AG10803 (cell line): ENCODE data around the gene LCTL.

Source experiments
- DNase-seq: peaks from one replicate; pipeline ENCODE4 v3.0.0; 2010; ENCODE audit warnings: low read depth
- H3K4me3 ChIP-seq: 2 replicates; pipeline ENCODE4 v1.5.1; 2011; ENCODE audit warnings: mild to moderate bottlenecking, low read length, control low read depth
- TF ChIP-seq, protein P1 (sequence below): conservative IDR thresholded peaks from 2 replicates; pipeline ENCODE4 v1.5.1; 2011; ENCODE audit warnings: mild to moderate bottlenecking, low read length, control low read depth, inconsistent platforms

The LCTL gene

DNA sequence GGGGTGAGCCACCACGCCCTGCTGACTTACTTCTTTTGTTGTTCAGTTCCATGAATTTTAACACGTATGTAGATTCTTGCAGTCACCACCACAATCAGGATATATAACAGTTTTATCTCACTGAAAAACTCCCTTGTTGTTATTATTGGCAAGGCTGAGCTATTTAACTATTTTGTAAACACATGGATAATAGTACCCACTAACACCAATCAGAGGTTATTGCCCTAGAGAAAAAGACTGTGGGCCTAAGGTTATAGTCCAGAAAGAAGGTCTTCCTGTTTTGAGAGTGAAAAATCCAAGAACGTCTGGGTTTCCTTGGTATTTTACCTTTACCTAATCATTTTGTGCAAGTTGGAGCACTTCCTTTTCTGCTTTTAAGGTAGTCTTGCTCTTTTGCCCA lies 51.2 kb downstream of the LCTL start:
- DNase-seq = no peak
- TF ChIP-seq, protein P1, sequence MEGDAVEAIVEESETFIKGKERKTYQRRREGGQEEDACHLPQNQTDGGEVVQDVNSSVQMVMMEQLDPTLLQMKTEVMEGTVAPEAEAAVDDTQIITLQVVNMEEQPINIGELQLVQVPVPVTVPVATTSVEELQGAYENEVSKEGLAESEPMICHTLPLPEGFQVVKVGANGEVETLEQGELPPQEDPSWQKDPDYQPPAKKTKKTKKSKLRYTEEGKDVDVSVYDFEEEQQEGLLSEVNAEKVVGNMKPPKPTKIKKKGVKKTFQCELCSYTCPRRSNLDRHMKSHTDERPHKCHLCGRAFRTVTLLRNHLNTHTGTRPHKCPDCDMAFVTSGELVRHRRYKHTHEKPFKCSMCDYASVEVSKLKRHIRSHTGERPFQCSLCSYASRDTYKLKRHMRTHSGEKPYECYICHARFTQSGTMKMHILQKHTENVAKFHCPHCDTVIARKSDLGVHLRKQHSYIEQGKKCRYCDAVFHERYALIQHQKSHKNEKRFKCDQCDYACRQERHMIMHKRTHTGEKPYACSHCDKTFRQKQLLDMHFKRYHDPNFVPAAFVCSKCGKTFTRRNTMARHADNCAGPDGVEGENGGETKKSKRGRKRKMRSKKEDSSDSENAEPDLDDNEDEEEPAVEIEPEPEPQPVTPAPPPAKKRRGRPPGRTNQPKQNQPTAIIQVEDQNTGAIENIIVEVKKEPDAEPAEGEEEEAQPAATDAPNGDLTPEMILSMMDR = no peak
- no peak overlapping the region for H3K4me3 ChIP-seq

DNA sequence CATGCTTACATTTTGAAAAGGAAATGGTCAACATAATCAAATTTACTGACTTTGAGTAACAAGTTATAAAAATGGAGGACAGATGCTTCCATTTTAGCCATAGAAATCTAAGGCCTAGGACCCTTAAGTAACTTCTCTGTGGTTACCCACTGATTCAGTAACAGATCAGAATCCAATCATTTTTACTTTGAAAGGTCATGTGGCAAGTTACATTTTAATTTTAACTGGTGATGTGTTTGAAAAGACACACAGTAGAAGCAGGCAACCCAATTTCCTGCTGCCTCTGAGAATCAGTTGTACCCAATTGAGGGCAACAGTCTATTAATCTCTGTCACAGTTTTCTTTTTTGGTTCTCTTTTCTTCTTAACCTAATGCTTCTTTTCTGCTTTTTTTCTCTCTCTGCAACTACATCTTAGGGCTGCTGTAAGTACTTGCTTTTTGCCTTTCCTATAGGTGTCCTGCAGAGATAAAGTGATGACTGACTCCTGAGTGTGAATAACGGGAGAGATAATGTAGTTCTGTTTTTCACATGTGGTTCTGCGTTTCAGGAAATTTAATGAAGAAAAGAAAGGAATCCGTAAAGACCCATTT lies 57.4 kb downstream of the LCTL start:
- DNase-seq = no peak
- no peak overlapping the region for H3K4me3 ChIP-seq
- TF ChIP-seq, protein P1 = no peak

DNA sequence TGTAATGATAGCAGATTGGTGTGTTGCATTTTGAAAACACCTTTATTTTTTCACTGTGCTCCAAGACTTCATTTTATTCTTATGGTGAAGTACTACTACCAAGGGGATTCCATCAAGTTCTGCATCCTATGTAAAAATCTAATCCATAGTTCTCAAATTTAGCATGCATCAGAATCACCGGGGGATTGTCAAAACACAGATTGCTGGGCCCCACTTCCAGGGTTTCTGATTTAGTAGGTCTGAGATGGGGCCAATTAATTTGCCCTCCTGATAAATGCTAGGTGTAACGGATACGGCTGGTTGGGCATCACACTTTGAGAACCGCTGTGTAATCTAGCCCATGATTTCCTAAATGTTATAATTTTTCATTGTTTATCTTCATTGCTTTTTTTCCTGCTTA lies 60.0 kb downstream of the LCTL start:
- no peak for DNase-seq
- H3K4me3 ChIP-seq = peak overlapping the region; percentile 98
- TF ChIP-seq, protein P1 = no peak

DNA sequence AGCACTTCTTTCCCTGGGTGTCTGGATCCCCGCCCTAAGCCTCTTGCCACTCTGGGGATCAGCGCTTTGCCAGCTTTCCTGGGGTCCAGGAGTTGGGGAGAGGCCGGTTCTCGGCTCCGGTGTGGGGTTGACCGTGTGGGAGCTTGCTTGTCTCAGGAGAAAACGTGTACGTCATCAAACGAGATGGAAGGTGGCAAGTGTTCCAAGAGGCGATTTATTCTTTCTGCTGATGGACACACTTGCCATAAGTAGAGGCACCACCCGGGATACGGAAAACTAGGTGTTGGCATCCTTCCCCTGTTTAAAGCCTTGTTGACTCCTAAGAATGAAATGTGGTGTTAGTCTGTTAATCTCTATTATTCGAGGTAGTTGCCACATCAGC lies 60.4 kb downstream of the LCTL start:
- peak; percentile 31 for DNase-seq
- H3K4me3 ChIP-seq = peak overlapping the region; percentile 98
- TF ChIP-seq, protein P1 = no peak

DNA sequence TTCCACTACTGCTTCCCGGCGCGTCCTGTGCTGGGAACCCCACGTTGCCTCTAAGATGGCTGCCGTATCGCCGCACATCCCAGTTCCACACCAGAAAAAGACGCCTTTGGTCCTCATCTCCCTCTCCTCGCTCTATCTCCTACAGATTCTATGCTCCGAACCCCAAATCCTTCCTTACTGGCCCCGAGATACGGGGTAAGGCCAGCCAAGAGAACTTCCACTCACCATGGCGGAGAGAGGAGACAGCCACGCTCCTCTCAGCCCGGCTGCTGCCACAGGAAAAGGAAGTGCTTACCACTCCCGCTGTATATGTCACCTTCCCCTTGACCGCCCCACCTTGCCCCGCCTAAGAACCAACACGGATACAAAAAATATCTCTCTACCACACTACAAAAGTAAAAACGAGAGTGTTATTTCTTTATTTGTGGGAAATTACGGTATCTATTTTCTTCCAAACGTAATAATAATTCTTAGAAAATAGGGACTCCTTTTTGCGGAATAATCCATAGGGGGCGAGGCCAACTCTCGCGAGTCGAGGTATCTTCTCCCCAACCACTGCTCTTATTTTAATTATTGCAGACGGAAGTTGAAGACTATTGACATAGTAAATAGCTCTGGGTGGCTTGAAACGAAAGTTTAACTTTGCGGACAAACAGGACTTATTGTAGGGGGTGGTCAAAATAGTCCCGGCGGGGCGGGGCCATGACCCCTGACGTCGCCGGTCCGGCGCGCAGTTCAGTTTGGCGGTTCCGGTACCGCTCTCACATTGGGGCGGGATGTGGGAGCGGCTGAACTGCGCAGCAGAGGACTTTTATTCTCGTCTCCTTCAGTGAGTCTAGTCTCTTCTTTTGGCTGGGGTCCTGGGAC lies 61.0 kb downstream of the LCTL start, which contains the start of the genes RPL4 and ZWILCH:
TSS of gene RPL4 (minus strand) at position 293 of the 867 bp plus-strand sequence. CDS start at position 228, 65 bp downstream.
TSS of gene ZWILCH (plus strand) at position 764 of the 867 bp plus-strand sequence. CDS start at position 777, 13 bp downstream.
- peak within 1 kb of the TSS; percentile 98 for H3K4me3 ChIP-seq
- peak; percentile 93 for DNase-seq
- TF ChIP-seq, protein P1 = no peak

DNA sequence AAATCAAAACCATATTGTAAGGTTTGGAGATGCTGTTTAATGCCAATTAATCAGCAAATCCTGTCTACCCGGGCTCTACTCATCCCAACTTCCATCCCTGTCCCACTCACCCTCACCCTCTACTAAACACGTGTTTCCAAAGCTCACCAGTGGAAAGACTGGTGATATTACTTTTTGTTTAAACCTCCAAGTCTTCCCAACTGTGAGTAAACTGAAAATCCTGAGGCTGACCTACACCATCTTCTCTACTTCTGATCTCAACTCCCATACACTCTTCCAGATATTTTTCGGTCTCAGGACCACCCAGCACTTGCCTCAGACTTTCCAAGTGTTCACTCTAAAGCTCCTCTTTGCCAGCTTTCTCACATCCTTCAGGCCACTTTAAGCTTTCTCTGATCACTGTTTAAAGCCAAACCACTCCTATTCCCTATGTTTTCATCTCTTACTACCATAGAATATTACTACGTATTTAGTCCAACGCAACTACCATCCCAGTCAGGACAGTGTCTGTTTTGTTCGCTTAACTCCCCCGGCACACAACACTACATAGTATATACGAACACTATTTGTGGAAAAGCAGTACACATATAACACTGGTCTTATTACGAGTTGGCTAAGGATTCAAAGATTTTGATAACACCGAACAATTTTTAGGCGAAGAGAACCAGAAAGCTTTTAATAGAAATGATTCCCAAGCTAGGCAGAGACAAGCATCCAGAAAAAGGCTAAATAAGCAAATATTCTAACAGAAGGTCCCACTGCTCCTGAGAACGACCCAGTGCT lies 61.8 kb downstream of the LCTL start:
- DNase-seq = no peak
- TF ChIP-seq, protein P1 = no peak
- peak overlapping the region; percentile 98 for H3K4me3 ChIP-seq

DNA sequence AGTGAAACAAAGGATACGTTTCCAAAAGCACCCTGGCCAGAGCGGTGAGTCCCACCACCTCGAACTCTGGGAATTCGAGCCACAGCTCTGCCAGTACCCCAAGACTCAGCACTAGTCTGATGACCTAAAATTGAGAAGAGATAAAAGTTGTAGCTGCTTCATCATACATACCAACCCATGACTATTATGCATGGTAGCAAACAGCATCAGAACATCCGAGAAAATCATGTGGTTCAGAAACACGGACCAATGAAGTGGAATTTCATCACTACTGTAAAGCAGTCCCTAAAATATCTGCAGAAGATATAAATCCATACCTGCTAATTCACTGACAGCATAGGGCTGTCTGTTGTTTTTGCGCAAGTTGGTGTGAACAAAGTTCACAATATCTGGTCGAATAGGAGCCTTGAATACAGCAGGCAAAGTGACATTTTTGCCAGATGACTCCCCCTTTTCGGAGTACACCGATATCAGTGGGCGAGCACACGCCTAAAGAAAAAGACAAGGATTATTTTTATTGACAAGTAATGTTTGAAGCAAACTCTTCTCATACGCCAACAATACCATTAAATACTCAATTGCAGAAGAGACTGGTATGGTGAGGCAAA lies 62.7 kb downstream of the LCTL start:
- peak; percentile 24 for DNase-seq
- H3K4me3 ChIP-seq = peak overlapping the region; percentile 98
